Bronchial epithelial cell (primary cell): ENCODE measurements around the gene MACF1. TPM values are rescaled to one million over a fixed set of nuclear protein-coding genes. Genes with fewer than 3 reads are reported as not detected.

Experiments used
- DNase-seq: peaks from one replicate; pipeline ENCODE4 v3.0.0-alpha.2; 2010; ENCODE audit warnings: low read depth
- FAIRE-seq: peaks from 2 replicates; lab custom pipeline; 2011; peaks lifted over from hg19 to GRCh38; lab: Jason Lieb, UNC
- H3K27me3 ChIP-seq: 2 replicates; pipeline ENCODE4 v1.5.1; 2011; ENCODE audit warnings: low read length; ENCODE audit not compliant: control insufficient read depth, insufficient read depth
- H3K36me3 ChIP-seq: 2 replicates; pipeline ENCODE4 v1.5.1; 2011; ENCODE audit warnings: low read length; ENCODE audit not compliant: control insufficient read depth, insufficient read depth
- H3K4me3 ChIP-seq: 2 replicates; pipeline ENCODE4 v1.5.1; 2011; ENCODE audit warnings: mild to moderate bottlenecking, low read depth, low read length, control low read depth
- total RNA-seq: library from RNA; depleted of rRNA; stranded (reverse); fragments of >200 nt; gene quantifications from 2 replicates; pipeline ENCODE4 v1.2.1, GENCODE V29; 2014
- TF ChIP-seq, protein P1 (sequence below): IDR thresholded peaks from 2 replicates; pipeline ENCODE4 v1.5.1; 2011; ENCODE audit warnings: mild to moderate bottlenecking, moderate library complexity, low read length, control low read depth, inconsistent platforms; ENCODE audit not compliant: insufficient read depth, severe bottlenecking

MACF1 gene
- total RNA-seq, 1 donor from 2014 or later = 163 TPM

DNA sequence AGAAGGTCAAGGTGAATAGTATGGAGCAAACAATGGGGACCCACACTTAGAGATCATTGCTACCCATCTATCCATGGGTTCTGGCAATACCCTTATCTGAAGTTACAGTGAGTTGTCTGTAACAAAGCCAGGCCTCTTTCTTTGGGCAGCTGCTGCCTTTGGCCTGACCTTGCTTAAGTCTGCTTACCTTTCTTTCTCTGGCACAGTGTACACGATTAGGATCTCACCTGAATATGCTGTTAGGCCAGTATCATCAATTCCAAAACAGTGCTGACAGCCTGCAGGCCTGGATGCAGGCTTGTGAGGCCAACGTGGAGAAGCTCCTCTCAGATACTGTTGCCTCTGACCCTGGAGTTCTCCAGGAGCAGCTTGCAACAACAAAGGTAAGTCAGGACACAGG is 154.0 kb downstream of the MACF1 start:
- H3K36me3 ChIP-seq = peaks cover 33% of the 10 kb centered on the region

DNA sequence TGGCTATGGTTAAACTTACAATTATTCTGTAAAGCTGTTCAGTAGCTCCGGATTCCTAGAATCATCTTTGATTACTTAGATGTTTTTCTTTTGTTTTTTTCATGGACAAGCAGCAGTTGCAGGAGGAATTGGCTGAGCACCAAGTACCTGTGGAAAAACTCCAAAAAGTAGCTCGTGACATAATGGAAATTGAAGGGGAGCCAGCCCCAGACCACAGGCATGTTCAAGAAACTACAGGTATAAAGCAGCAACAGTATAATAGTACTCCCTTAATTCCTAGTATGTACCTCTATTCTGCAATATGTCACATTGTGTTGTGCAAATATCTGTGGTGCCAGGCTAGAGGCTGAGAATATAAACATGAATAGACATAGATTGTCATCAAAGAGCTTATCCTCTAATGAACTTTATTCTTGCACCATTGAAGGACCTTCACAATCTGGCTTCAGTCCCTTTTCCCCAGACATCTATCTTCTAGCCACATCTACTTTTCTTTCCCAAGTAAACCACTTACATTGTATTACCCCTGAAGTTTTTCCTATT is 154.6 kb downstream of the MACF1 start:
- peaks cover 29% of the 10 kb centered on the region for H3K36me3 ChIP-seq
- no peak for DNase-seq

More for the DNA sequence above, 154.0 kb downstream of the MACF1 start:
- TF ChIP-seq, protein P1, sequence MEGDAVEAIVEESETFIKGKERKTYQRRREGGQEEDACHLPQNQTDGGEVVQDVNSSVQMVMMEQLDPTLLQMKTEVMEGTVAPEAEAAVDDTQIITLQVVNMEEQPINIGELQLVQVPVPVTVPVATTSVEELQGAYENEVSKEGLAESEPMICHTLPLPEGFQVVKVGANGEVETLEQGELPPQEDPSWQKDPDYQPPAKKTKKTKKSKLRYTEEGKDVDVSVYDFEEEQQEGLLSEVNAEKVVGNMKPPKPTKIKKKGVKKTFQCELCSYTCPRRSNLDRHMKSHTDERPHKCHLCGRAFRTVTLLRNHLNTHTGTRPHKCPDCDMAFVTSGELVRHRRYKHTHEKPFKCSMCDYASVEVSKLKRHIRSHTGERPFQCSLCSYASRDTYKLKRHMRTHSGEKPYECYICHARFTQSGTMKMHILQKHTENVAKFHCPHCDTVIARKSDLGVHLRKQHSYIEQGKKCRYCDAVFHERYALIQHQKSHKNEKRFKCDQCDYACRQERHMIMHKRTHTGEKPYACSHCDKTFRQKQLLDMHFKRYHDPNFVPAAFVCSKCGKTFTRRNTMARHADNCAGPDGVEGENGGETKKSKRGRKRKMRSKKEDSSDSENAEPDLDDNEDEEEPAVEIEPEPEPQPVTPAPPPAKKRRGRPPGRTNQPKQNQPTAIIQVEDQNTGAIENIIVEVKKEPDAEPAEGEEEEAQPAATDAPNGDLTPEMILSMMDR = no peak
- Histone ChIP-seq H3K27me3 (no peaks in the 10 kb centered on the region), H3K4me3 (no peak overlapping the region)
- DNase-seq = no peak
- peak; percentile 18 for FAIRE-seq

DNA sequence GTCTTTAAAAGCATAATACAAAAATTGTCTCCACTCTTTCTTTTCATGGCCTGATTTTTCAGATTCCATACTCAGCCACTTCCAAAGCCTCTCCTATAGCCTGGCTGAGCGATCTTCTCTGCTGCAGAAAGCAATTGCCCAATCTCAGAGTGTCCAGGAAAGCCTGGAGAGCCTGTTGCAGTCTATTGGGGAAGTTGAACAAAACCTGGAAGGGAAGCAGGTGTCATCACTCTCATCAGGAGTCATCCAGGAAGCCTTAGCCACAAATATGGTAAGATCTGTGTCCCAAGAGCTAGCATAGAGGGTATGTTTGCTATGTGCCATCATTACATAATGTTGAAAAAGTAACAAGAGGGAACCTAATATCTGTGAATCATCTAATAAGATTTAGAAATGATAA is 156.2 kb downstream of the MACF1 start:
- peak; percentile 44 for DNase-seq
- H3K27me3 ChIP-seq = no peaks in the 10 kb centered on the region
- no peak overlapping the region for H3K4me3 ChIP-seq
- no peak for FAIRE-seq
- peaks cover 27% of the 10 kb centered on the region for H3K36me3 ChIP-seq
- TF ChIP-seq, protein P1 = no peak

More for the DNA sequence above, 154.6 kb downstream of the MACF1 start:
- FAIRE-seq = no peak
- TF ChIP-seq, protein P1 = no peak
- H3K4me3 ChIP-seq = no peak overlapping the region
- no peaks in the 10 kb centered on the region for H3K27me3 ChIP-seq

GRCh38 chr1:39361446-39361845 is 157.0 kb downstream of the MACF1 start:
- TF ChIP-seq, protein P1 = no peak
- H3K27me3 ChIP-seq = no peaks in the 10 kb centered on the region
- no peak for FAIRE-seq
- no peak overlapping the region for H3K4me3 ChIP-seq
- peaks cover 27% of the 10 kb centered on the region for H3K36me3 ChIP-seq
- DNase-seq = no peak

DNA sequence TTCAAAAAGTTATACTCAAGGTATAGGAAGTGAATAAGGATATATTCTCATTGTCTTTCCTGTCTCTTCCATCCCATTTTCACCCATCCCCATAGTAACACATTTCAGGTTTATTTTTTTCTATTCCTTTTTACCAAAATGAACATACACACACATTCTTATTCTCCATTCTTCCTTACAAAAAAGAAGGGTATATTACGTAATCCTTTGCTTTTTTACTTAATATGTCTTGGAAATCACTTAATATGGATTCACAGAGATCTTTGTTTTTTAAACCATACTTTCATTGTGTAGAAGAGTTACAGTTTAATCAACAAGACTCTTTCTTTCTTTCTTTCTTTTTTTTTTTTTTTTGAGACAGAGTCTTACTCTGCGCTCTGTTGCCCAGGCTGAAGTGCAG is 158.8 kb downstream of the MACF1 start:
- H3K36me3 ChIP-seq = peaks cover 16% of the 10 kb centered on the region

More for the DNA sequence above, 158.8 kb downstream of the MACF1 start:
- DNase-seq (no peak), FAIRE-seq (no peak)
- TF ChIP-seq, protein P1 = no peak
- no peaks in the 10 kb centered on the region for H3K27me3 ChIP-seq
- H3K4me3 ChIP-seq = no peak overlapping the region
